Progenitor cell of endocrine pancreas (in vitro differentiated cells): Measurements from ENCODE around the gene DIPK2B. TPM values are rescaled to one million over a fixed set of nuclear protein-coding genes. Genes with fewer than 3 reads are reported as not detected.

Experiments used
- DNase-seq: peaks from one replicate; pipeline ENCODE4 v3.0.0; 2021; ENCODE audit warnings: low spot score; ENCODE audit not compliant: unreplicated experiment
- H3K27ac Mint-ChIP-seq: 2 replicates; pipeline ENCODE4 v1.8.0; 2021; ENCODE audit warnings: mild to moderate bottlenecking, moderate library complexity, mixed read lengths
- H3K27me3 Mint-ChIP-seq: 2 replicates; pipeline ENCODE4 v1.8.0; 2021; ENCODE audit warnings: mixed read lengths
- H3K36me3 Mint-ChIP-seq: 2 replicates; pipeline ENCODE4 v1.8.0; 2022; ENCODE audit warnings: mixed read lengths; ENCODE audit not compliant: insufficient read depth
- H3K4me1 Mint-ChIP-seq: 2 replicates; pipeline ENCODE4 v1.8.0; 2021; ENCODE audit warnings: low read depth, mixed read lengths
- H3K4me3 Mint-ChIP-seq: 2 replicates; pipeline ENCODE4 v1.8.0; 2021; ENCODE audit warnings: low read depth, mild to moderate bottlenecking, moderate library complexity, mixed read lengths
- H3K9me3 Mint-ChIP-seq: 2 replicates; pipeline ENCODE4 v1.8.0; 2021; ENCODE audit warnings: low read depth, mixed read lengths
- CTCF ChIP-seq: fragments of 200-600 bp; sonication (generic); IDR thresholded peaks from one replicate; pipeline ENCODE4 v1.5.0; 2021; ENCODE audit warnings: antibody characterized with exemption, mild to moderate bottlenecking; ENCODE audit not compliant: unreplicated experiment
- total RNA-seq: library from RNA; stranded (reverse); gene quantifications from 2 replicates; pipeline ENCODE4 v1.2.1, GENCODE V29; 2021

The DIPK2B gene
- total RNA-seq, 1 donor from 2014 or later = not detected

DNA sequence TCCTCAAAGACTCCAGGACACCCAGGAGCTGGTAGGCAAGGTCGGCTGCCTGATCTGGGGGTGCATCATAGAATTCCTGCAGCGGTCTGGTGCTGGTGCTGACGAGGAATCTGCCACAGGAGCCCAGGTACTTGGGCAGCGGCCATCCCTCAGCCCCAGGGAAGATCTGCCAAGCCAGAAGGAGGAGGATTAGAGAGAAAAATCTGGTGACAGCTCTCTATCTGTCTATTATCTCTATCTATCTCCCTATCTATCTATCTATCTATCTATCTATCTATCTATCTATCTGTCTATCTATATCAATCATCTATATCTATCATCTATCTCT lies 46.7 kb downstream of the DIPK2B start:
- Mint-ChIP-seq H3K27me3 (no peaks in the 10 kb centered on the region), H3K27ac (no peak overlapping the region), H3K9me3 (peaks cover 15% of the 10 kb centered on the region), H3K36me3 (no peaks in the 10 kb centered on the region), H3K4me1 (no peaks in the 10 kb centered on the region), H3K4me3 (no peak overlapping the region)
- DNase-seq = no peak
- TF ChIP-seq CTCF = no peak
